HG03571 (cell line): ENCODE data around the gene MRPL17.

Experiments
- ATAC-seq: cut with Tn5 transposase; IDR thresholded peaks from one replicate; pipeline ENCODE4 v1.9.1; 2021; ENCODE audit not compliant: unreplicated experiment

The MRPL17 gene

DNA sequence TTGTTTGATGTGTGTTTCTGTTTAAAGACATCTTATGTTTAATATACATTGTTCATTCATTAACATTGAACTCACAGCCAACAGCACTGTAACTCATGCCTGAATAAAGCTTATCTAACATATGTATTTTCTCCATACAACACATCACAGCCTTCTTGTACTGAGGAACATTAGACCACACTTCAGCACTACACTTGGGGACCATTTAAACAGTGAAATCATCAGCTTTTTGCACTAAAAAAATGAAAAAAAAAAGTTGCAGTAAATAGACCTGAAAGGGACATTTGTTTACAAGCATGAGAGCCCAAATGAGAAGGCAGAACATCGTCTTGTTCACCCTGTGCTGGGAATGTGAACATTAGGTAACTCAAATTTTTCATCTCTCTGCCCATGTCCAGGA lies 48.6 kb downstream of the MRPL17 start:
- ATAC-seq: no peak

GRCh38 chr11:6633422-6634408 lies 49.4 kb downstream of the MRPL17 start:
- no peak for ATAC-seq

GRCh38 chr11:6632116-6633073 lies 50.7 kb downstream of the MRPL17 start:
- no peak for ATAC-seq

DNA sequence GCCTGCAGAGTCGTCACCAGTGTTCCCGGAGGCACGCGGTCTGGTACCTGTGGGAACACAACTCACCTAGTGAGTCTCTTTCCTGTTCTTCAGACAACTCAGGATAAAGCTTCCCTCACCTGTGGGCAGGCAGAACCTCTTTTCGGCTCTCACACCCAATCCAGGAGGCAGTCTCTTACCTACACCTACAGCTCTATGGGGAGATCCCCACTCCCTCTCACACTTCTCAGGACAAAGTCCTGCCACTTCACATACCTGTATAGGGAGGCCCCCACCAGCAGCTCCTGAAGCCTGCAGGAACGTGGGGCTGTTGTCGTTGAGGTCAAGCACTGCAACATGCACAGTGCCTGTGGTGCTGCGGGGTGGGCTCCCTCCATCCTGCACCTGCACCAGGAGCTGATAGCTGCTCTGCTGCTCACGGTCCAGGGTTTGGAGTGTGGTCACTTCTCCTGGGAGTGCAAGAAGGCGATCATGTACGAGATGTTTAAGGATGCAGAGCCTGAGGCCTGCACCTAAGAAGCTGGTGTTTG lies 51.7 kb downstream of the MRPL17 start:
- no peak for ATAC-seq

GRCh38 chr11:6630632-6631291 lies 52.4 kb downstream of the MRPL17 start:
- ATAC-seq: no peak
